Measurements from ENCODE around the gene SUN5.

The SUN5 gene

GRCh38 chr20:33026779-33027759, 22.8 kb upstream of the SUN5 start:
- no peak for DNase-seq

GRCh38 chr20:33026072-33026778, 22.0 kb upstream of the SUN5 start:
- no peak for DNase-seq

GRCh38 chr20:33025318-33025876, 21.2 kb upstream of the SUN5 start:
- DNase-seq, result no peak

- DNase-seq, result no peak
These were observed 20.5 kb upstream of the SUN5 start for GRCh38 chr20:33024609-33025317.

- DNase-seq, result no peak
These were observed 20.0 kb upstream of the SUN5 start for GRCh38 chr20:33024243-33024560.

GRCh38 chr20:33023439-33024242, 19.4 kb upstream of the SUN5 start:
- no peak for DNase-seq

DNA sequence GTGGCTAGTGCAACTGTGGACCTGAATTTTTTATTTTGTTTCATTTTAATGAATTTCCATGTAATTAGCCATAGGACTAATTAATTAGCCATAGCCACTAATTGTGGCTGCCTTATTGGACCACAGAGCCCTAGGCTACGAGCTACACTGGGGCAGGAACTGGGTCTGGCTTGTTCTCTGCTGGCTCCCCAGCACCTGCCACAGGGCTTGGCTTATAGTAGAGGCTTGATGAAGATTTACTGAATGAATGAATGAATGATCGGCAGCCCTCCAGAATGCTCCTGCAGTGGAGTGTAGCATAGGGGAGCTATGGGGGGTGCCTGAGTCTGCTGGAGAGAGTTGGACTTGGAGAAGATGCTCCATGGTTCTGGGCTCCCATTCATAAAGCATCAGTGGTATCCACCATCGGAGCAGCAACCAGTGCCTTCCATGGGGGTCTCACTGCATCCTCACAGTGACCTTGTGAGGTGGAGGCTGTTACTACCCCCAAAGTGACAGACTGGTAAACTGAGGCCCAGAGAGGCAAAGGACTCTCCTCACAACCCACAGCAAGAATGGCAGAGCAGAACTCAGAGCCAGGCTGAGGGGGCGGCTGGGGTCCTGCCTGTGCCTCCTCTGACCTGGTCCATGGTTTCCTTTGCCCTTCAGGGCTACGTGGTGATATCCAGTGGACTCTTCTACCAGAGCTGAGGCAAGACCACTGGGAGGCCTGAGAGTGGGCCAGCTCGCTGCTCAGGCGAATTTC, 18.6 kb upstream of the SUN5 start:
- DNase-seq, result no peak

DNA sequence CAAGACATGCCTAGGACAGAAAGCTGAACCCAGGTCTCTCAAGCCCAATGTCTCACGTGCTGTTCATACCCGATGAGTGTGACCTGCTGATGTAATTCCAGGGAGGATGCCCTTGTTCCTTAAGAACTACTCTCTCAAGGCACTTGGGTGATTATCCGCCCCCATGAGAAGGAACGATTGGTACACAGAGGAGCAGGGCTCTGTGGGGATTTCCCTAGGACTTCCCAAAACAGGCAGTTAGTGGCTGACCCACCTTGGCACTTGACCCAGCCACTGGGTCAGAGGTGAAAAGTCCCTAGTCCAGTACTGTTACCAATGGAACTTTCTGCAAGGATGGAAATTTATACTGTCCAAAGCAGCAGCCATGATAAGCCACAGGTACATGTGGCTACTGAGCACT, 18.1 kb upstream of the SUN5 start:
- no peak for DNase-seq

GRCh38 chr20:33021879-33022278, 17.6 kb upstream of the SUN5 start:
- no peak for DNase-seq

DNA sequence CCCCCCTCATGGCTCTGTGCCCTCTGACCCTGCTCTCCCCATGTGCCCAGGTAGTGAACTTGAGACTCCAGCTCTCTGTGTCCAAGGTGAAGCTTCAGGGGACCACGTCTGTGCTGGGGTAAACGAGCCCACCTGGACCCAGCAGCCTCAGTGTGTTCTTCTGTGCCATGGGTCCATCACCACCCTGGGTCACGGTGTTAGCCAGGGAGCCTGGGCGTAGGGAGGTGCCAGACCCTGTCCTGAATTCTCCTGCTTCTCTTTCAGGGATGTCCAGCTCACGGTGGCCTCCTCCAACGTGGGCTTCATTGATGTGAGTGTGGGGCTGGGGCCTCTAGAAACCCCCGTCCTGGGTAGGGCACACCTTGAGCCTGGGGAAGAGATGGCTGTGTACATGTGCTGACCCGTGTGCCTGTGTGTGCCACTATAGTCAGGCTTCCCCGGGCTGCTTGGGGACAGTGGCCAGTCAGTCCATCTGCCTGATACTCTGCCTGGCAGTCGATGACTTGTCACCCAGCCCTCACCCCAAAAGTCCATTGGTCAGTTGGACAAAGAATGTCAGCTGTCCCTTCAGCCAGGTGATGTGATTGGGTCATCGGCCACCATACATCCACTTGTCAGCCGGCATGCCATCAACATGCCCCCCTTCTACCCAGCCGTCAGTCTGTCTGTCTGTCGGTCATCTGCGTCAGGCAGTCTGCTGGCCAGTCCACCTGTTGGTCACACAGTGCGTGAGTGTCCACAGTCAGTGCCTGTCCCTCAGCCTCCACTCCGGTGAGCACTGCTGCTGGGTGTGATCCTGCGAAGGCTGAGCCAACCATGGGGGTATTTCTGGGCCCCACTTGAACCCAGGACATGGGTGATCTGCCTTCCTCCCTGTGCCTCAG, 16.3 kb upstream of the SUN5 start:
- no peak for DNase-seq

DNA sequence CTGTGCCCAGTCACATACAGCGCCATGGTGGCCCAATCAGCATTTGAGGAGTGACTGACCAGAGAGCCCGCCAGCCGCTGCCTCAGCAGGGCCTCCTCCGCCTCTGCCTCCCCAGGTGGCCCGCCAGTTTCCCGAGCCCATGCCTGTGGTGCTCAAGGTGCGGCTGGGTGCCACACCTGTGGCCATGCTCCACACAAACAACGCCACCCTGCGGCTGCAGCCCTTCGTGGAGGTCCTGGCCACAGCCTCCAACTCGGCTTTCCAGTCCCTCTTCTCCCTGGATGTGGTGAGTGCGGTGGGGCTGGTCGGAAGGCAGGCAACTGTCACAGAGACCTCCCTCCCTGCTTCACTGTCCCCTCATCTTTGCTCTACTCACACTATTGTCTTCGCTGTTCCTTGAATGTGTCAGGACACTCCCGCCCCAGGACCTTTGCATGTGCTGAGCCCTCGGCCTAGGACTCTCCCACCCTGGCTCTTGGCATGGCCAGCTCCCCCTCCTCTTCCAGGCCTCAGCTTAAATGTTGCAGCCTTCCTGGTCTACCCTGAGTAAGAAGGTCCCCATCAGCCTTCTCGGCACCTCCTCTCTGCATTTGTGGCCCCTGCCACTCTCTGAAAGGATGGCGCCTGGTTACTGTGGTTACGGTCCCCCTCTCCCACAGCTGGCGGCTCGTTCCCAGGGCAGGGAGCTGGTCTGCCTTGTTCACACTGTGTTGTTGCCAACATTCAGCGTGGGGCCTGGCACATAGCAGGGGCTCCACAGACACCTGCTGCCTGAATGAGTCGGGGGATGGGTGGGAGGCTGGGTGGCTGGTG, 15.4 kb upstream of the SUN5 start:
- no peak for DNase-seq

- no peak for DNase-seq
These were observed 14.1 kb upstream of the SUN5 start for GRCh38 chr20:33018169-33018931.

DNA sequence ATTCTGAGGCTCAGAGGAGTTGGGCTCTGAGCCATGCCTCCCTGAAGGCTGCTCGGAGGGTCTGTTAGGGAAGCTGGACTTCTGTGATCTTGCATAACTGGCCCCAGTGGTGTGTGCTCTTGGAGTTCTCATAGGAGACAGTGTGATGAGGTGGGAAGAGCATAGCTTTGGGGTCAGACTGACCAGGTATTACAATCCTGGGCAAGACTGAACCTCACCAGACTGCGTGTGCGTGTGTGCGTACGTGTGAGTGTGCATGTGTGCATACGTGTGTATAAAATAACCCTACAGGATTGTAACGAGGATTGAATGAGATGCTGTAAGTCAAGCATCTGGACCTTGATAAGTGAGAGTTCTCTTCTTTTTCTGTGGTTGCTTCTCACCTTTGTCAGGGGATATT, 13.3 kb upstream of the SUN5 start:
- DNase-seq, result no peak

GRCh38 chr20:33016581-33017109, 12.4 kb upstream of the SUN5 start:
- no peak for DNase-seq

DNA sequence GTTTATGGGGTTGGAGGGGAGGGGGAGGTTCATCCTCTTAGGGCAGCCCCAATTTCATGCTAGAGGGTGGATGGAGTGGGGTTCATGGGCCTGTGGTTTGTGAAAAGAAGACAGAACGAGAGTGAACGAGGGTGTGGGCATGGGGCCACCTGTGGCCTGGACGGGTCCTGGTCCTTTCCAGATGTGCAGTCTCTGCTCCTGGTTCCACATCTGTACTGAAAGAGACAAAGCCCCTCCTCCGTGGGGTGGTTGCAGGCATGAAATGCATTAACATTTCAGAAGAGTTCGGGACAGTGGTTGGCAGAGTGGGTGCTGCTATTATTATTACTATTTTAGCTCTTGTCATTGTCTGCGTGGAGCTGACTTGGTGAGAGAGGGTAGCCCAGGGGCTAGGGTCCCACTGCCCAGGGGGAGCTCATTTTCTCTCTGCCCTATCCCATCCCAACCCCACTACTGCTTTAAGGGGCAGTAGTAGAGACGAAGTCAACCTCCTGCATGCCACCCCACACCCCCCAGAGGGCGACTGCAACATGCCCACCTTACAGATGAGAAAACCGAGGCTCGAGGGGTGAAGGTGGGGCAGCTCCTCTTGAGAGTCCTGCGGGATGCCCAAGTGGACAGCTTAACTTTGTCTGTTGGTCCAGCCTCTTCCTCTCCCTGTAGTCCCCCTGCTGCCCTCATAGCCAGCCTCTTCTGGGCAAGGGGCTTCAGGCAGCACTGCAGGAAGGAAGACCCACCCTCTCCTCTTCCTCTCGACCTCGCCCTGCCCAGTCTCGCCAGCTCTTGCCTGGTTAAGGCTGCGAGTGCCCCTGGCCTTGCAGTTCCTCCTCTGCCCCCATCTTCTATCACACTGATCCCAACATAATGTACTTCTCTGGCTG, 11.7 kb upstream of the SUN5 start:
- no peak for DNase-seq

GRCh38 chr20:33015114-33015484, 10.9 kb upstream of the SUN5 start:
- no peak for DNase-seq

DNA sequence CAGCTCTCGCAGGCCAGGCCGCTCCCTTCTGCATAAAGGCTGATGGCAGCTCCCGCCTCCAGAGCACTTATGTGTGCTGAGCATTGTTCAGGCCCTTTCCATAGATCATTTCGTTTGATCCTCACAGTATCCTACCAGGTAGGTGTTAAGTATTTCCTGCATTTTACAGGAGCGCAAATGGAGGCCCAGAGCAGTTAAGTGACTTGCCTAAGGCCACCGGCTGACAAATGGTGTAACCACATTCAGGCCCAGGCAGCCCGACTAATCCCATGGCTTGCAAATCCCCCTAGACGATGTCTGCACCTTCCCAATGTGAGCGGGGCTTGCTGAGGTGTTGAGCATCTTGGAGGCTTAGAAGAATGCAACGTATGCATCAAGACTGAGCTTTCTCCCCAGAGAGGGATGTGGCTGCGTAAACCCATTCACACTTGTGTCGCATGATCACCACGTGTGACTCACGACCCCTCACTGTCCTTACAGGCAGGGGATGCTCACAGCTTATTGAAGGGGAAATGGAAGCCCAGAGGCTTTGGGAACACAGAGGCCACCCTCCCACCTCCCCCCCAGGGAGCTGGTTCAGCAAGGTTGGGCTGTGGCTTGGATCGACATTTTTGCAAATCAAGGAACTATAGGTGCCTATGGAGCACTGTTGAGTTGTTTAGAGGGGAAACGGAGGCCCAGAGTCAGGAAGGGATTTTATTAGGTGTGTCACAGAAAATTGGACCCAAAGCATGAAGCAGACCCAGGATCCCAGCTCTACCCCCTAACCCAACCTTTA, 10.3 kb upstream of the SUN5 start:
- DNase-seq, result no peak
